Activated naive CD4-positive, alpha-beta T cell treated with anti-CD3 and anti-CD28 coated beads, Interleukin-2, amount 50 U/mL, for 24 hours (primary cell): ENCODE data around the gene LY86.

Experiments
- H3K27ac Mint-ChIP-seq: one replicate; pipeline ENCODE4 v1.8.0; 2021; ENCODE audit warnings: mild to moderate bottlenecking, mixed read lengths
- H3K27me3 Mint-ChIP-seq: one replicate; pipeline ENCODE4 v1.8.0; 2021; ENCODE audit warnings: mixed read lengths
- H3K36me3 Mint-ChIP-seq: one replicate; pipeline ENCODE4 v1.8.0; 2021; ENCODE audit warnings: mixed read lengths
- H3K4me1 Mint-ChIP-seq: one replicate; pipeline ENCODE4 v1.8.0; 2021; ENCODE audit warnings: mixed read lengths
- H3K4me3 Mint-ChIP-seq: one replicate; pipeline ENCODE4 v1.8.0; 2021; ENCODE audit warnings: mild to moderate bottlenecking, mixed read lengths
- H3K9me3 Mint-ChIP-seq: one replicate; pipeline ENCODE4 v1.8.0; 2021; ENCODE audit warnings: mixed read lengths

LY86 gene

GRCh38 chr6:6622501-6622900 is 34.0 kb downstream of the LY86 start:
- H3K27me3 Mint-ChIP-seq = no peaks in the 10 kb centered on the region
- no peaks in the 10 kb centered on the region for H3K9me3 Mint-ChIP-seq

GRCh38 chr6:6623553-6623952 is 35.0 kb downstream of the LY86 start:
- no peaks in the 10 kb centered on the region for H3K9me3 Mint-ChIP-seq
- no peak overlapping the region for H3K4me3 Mint-ChIP-seq
- peaks cover 32% of the 10 kb centered on the region for H3K4me1 Mint-ChIP-seq
- H3K27ac Mint-ChIP-seq = no peak overlapping the region
- no peaks in the 10 kb centered on the region for H3K27me3 Mint-ChIP-seq
- H3K36me3 Mint-ChIP-seq = no peaks in the 10 kb centered on the region

More at GRCh38 chr6:6622501-6622900, 34.0 kb downstream of the LY86 start:
- H3K36me3 Mint-ChIP-seq = no peaks in the 10 kb centered on the region
- no peak overlapping the region for H3K4me3 Mint-ChIP-seq
- H3K4me1 Mint-ChIP-seq = peaks cover 35% of the 10 kb centered on the region
- no peak overlapping the region for H3K27ac Mint-ChIP-seq

DNA sequence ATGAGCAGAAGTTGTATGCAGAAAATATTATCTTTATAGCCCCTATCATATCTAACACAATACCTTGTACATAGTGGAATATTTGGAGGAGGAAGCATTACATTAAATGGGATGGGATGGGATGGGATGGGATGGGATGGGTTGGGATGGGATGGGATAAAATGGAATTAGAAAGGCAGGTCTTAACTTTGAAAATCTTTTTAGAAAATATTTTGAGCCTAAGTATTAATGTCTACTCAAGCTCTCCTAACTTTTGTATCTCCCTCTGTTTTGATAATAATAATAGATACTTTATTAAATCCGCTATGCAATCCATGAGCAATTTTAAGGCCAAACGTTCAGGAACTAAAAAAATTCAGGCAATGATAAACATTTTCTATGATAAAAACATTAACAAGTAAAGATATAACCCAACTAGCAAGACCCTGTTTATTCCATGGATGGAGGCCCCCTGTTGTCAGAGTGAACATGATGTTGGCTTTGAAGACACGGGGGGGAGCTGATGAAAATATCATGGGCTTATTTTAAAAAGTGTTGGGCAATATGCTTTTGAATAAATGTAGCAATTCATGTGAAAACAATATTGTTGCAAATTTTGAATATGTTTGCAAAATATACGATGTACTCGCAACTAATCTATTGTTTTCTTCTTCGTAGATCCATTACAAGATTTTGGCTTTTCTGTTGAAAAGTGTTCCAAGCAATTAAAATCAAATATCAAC is 35.9 kb downstream of the LY86 start:
- H3K4me3 Mint-ChIP-seq = no peak overlapping the region
- H3K4me1 Mint-ChIP-seq = peaks cover 24% of the 10 kb centered on the region
- H3K36me3 Mint-ChIP-seq = no peaks in the 10 kb centered on the region
- H3K27ac Mint-ChIP-seq = no peak overlapping the region
- no peaks in the 10 kb centered on the region for H3K27me3 Mint-ChIP-seq
- H3K9me3 Mint-ChIP-seq = no peaks in the 10 kb centered on the region

- no peaks in the 10 kb centered on the region for H3K36me3 Mint-ChIP-seq
- H3K27me3 Mint-ChIP-seq = no peaks in the 10 kb centered on the region
- no peak overlapping the region for H3K4me3 Mint-ChIP-seq
- peaks cover 16% of the 10 kb centered on the region for H3K4me1 Mint-ChIP-seq
- H3K27ac Mint-ChIP-seq = no peak overlapping the region
- no peaks in the 10 kb centered on the region for H3K9me3 Mint-ChIP-seq
Observed at GRCh38 chr6:6626187-6626586, 37.7 kb downstream of the LY86 start.

- H3K4me1 Mint-ChIP-seq = peaks cover 25% of the 10 kb centered on the region
- H3K9me3 Mint-ChIP-seq = no peaks in the 10 kb centered on the region
- no peak overlapping the region for H3K4me3 Mint-ChIP-seq
- no peaks in the 10 kb centered on the region for H3K27me3 Mint-ChIP-seq
- no peaks in the 10 kb centered on the region for H3K36me3 Mint-ChIP-seq
- H3K27ac Mint-ChIP-seq = no peak overlapping the region
Observed at GRCh38 chr6:6629402-6629801, 40.9 kb downstream of the LY86 start.

DNA sequence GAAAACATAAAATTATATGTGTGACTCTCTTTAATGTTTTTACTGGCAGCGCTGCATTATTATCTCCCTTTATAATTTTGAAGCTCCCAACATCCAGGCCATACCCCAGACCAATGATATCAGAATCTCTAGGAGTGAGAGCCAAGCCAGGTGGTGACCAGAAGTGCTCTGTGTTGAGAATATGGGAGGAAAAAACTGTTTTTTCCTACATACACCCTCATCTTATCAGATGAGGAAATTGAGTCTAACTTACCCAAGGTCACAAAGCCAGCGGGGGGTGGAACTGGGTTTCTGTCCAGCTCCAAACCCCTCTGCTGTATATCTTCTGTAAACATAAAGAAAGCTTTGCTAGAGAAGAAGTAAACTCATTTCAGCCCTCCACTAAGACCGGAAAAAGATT is 42.5 kb downstream of the LY86 start:
- Mint-ChIP-seq H3K36me3 (no peaks in the 10 kb centered on the region), H3K27me3 (no peaks in the 10 kb centered on the region), H3K4me3 (no peak overlapping the region), H3K27ac (no peak overlapping the region), H3K9me3 (no peaks in the 10 kb centered on the region), H3K4me1 (peaks cover 30% of the 10 kb centered on the region)

DNA sequence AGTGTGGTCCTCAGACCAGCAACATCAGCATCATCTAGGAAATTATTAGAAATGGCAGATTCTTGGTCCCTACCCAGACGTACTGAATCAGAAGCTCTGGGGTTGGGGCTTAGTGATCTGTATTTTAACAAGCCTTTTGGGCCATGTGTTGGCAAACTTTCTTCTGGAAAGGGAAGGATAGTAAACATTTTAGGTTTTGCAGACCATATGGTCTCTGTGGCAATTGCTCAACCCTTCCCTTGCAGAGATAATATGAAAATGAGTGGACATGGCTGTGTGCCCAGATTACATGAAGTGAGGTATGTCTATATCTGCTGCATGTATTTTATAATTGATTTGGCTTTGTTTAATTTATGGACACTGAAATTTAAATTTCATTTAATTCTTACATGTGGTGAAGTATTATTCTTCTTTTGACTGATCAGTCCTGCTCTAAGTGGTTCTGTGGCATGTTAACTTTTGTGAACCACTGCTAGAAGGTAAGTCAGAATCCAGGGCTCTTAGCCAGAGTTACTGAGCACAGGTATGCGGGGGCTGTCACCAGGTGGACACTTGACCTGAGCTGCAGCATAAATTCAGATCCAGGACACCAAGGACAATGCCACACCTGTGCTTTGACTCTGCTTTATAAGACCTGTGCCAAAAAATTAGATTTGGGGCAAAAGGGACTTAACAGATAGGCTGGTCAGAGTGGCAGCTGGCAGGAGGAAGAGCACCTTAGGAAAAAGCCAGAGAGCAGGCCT is 43.2 kb downstream of the LY86 start:
- Mint-ChIP-seq H3K4me3 (no peak overlapping the region), H3K9me3 (no peaks in the 10 kb centered on the region), H3K27ac (no peak overlapping the region), H3K27me3 (no peaks in the 10 kb centered on the region), H3K4me1 (peaks cover 30% of the 10 kb centered on the region), H3K36me3 (no peaks in the 10 kb centered on the region)

- Mint-ChIP-seq H3K36me3 (no peaks in the 10 kb centered on the region), H3K4me1 (peaks cover 27% of the 10 kb centered on the region), H3K27ac (peak overlapping the region; percentile 24), H3K27me3 (no peaks in the 10 kb centered on the region), H3K4me3 (no peak overlapping the region), H3K9me3 (no peaks in the 10 kb centered on the region)
Observed at GRCh38 chr6:6633898-6634734, 45.6 kb downstream of the LY86 start.

GRCh38 chr6:6634735-6635075 is 46.2 kb downstream of the LY86 start:
- no peak overlapping the region for H3K4me3 Mint-ChIP-seq
- no peaks in the 10 kb centered on the region for H3K27me3 Mint-ChIP-seq
- peaks cover 27% of the 10 kb centered on the region for H3K4me1 Mint-ChIP-seq
- H3K9me3 Mint-ChIP-seq = no peaks in the 10 kb centered on the region
- peak overlapping the region; percentile 24 for H3K27ac Mint-ChIP-seq
- H3K36me3 Mint-ChIP-seq = no peaks in the 10 kb centered on the region

DNA sequence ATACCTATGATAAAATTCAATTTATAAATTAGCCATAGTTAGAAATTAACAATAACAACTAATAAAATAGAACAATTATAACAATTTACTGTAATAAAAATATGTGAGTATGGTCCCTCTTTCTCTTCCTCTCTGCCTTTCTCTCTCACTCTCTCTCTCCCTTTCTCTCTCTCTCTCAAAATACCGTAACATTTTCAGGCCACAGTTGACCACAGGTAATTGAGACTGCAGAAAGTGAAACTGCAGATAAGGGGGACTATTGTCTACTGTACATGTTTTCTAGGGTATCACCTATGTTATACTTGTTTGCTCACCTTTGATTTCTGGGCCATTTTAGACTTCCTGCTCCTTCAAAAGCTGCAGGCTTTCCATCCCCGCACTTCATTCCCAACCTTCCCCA is 46.8 kb downstream of the LY86 start:
- Mint-ChIP-seq H3K27ac (peak overlapping the region; percentile 52), H3K9me3 (no peaks in the 10 kb centered on the region), H3K4me3 (no peak overlapping the region), H3K27me3 (no peaks in the 10 kb centered on the region), H3K4me1 (peaks cover 27% of the 10 kb centered on the region), H3K36me3 (no peaks in the 10 kb centered on the region)

GRCh38 chr6:6635869-6636268 is 47.3 kb downstream of the LY86 start:
- no peak overlapping the region for H3K4me3 Mint-ChIP-seq

DNA sequence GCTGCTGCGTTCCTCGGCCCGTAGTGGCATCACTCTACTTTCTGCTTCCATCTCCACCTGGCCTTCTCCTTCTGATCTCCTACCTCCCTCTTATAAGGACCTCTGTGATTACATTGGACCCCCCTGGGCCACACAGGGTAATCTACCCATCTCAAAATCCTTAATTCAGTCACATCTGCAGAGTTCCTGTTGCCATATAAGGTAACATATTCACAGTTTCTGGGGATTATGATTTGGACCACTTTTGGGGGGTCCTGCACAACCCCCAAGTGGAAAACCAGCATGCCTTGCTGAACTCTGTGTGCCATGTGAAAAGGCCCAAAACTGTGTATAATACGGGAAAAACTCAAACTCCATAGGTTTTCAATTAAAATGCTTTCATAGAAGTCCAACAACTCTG is 51.1 kb downstream of the LY86 start:
- H3K36me3 Mint-ChIP-seq = no peaks in the 10 kb centered on the region
- peaks cover 11% of the 10 kb centered on the region for H3K4me1 Mint-ChIP-seq
- no peak overlapping the region for H3K4me3 Mint-ChIP-seq
- H3K9me3 Mint-ChIP-seq = no peaks in the 10 kb centered on the region
- no peak overlapping the region for H3K27ac Mint-ChIP-seq
- no peaks in the 10 kb centered on the region for H3K27me3 Mint-ChIP-seq

More at GRCh38 chr6:6635869-6636268, 47.3 kb downstream of the LY86 start:
- Mint-ChIP-seq H3K27ac (no peak overlapping the region), H3K9me3 (no peaks in the 10 kb centered on the region), H3K36me3 (no peaks in the 10 kb centered on the region), H3K4me1 (peaks cover 27% of the 10 kb centered on the region), H3K27me3 (no peaks in the 10 kb centered on the region)

GRCh38 chr6:6640926-6641325 is 52.4 kb downstream of the LY86 start:
- Mint-ChIP-seq H3K27me3 (no peaks in the 10 kb centered on the region), H3K4me1 (peaks cover under 1% of the 10 kb centered on the region), H3K36me3 (no peaks in the 10 kb centered on the region), H3K9me3 (no peaks in the 10 kb centered on the region), H3K4me3 (no peak overlapping the region), H3K27ac (no peak overlapping the region)

DNA sequence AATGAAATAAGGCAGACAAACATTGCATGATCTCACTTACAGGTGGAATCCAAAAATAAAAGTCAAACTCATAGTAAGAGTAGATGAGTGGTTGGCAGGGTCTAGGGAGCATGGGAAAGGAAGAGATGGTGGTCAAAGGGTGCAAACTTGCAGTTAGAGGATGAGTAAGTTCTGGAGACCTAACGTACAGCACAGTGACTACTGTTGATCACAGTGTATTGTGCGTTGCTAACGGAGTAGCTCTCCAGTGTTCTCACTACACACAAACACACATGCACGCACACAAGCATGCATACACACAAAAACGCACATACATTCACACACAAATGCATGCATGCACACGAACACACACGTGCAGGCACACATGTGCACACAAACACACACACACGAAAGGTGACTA is 54.9 kb downstream of the LY86 start:
- H3K27ac Mint-ChIP-seq = no peak overlapping the region
- no peaks in the 10 kb centered on the region for H3K9me3 Mint-ChIP-seq
- no peaks in the 10 kb centered on the region for H3K4me1 Mint-ChIP-seq
- no peak overlapping the region for H3K4me3 Mint-ChIP-seq
- H3K27me3 Mint-ChIP-seq = no peaks in the 10 kb centered on the region
- no peaks in the 10 kb centered on the region for H3K36me3 Mint-ChIP-seq

GRCh38 chr6:6645261-6645917 is 56.9 kb downstream of the LY86 start:
- Mint-ChIP-seq H3K4me3 (no peak overlapping the region), H3K9me3 (no peaks in the 10 kb centered on the region), H3K36me3 (no peaks in the 10 kb centered on the region), H3K4me1 (no peaks in the 10 kb centered on the region), H3K27ac (no peak overlapping the region), H3K27me3 (no peaks in the 10 kb centered on the region)
